HG02678 (cell line): ENCODE measurements around the gene CEMIP2.

ENCODE experiments used
- ATAC-seq: cut with Tn5 transposase; IDR thresholded peaks from one replicate; pipeline ENCODE4 v1.9.1; 2021; ENCODE audit warnings: mild to moderate bottlenecking, moderate library complexity; ENCODE audit not compliant: unreplicated experiment

The CEMIP2 gene

DNA sequence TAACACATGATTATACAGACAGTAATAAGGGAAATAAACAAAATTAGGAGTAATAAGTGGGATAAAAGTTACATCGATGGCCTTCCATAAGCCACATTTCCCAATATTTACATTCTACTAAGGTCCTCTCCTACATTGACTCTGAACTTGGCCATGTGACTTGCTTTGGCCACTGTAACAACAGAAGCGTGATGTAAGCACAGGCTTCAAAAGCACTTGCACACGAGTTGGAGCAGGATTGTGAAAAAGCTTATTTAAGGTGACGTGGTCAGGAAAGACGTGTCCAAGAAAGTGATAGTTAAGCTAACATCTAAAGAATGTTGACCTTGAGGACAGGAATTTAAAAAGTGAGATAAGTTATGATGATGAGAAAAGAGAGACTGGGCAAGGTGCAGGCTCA, 9.8 kb upstream of the CEMIP2 start:
- no peak for ATAC-seq

DNA sequence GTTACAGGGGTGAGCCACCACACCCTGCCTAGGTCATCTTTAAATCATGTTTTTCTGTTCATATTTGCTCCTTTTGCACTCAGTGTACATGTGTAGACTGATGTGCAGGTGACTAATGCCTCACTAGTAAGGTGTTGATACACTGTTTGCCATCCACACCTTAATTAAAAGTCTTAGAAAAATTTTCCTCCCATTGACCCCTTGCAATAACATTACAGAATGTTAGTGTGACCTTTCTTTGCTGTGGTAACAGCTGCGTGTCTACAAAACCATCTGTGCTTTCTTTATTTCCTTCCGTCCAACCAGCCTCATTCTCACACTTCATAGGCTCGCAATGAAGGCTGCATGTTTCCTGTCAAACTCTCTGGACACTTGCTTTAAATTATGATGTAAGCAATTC, 6.6 kb upstream of the CEMIP2 start:
- ATAC-seq, result peak; percentile 89

DNA sequence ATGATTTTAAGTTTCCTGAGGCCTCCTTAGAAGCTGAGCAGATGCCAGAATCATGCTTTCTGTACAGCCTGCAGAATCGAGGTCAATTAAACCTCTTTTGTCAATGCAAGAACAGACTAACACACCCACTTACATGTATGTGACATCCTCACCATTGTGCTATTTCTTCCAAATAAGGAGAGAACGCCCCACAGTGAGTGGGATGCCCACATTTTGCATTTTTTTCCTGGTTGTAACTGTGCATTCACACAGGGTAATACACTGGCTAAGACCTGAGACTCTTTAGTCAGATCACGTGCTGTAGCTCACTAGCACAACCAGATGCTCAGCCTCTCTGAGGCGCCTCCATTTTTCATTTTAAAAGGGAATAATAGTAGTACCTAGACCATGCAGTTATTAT, 4.4 kb upstream of the CEMIP2 start:
- ATAC-seq, result no peak

DNA sequence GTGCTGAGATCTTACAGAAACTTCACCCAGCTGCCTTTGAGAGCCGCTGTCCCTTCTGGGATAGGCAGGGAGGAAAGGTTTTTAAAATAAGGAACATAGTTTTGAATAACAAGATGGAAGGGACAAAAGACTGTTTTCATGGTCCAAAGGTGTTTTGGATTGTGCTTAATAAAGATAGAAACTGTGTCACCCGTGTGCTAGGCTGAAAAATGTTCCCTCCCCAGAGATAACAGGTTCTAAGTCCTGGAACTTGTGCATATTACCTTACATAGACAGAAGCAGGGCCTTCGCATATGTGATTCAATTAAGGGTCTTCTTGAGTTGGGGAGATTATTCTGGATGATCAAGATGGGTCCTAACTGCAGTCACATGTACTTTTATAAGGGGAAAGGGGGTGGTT, 1.9 kb upstream of the CEMIP2 start:
- no peak for ATAC-seq

DNA sequence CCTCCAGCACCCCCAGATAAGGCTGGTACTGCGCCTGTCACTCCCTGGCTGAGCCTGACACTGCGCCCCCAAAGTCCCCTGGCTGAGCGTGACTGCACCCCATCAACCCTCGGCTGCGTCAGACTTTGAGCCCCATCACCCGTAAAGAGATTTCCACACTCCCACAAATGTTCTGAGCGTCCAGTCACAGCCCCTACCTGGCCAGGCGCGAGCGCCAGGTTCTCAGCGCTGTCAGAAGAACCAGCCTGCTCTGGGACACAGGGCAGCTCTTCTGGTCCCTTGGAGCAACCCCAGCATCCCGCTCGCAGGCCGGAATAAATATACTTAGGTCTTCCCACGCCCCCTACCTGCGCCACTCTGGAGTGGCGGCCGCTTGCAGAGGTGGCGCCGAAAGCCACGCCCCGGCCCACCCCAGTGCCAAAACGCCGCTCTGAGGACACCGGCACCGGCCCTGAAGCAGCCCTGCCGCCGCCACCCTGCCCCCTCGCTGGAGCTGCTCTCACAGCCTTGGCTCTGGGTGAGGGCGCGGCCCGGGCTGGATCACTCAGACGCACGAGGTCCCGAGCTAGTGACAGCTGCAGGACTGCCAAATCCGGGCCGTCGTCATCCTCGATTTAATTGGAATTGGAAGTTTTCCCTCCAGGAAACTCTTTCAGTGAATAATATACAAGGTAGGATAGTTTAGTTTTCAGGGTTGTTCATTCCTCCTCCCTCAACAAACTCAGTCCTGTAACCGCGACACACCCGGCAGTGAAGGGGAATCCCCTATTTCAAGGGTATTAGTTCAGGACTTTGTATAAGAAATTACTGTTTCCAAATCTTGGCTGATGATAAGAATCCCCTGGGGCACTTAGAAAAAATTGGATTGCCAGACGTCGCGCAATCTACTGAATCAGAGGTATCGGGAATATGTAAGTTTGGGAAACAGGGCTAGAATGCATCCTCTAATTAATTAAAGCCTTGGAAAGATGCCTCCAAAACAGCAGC, 1.2 kb upstream of the CEMIP2 start:
- peak; percentile 37 for ATAC-seq

- no peak for ATAC-seq
These were observed 464 bp downstream of the CEMIP2 start for GRCh38 chr9:71767776-71768321.

GRCh38 chr9:71767163-71767775, 1.0 kb downstream of the CEMIP2 start:
- ATAC-seq, result no peak

DNA sequence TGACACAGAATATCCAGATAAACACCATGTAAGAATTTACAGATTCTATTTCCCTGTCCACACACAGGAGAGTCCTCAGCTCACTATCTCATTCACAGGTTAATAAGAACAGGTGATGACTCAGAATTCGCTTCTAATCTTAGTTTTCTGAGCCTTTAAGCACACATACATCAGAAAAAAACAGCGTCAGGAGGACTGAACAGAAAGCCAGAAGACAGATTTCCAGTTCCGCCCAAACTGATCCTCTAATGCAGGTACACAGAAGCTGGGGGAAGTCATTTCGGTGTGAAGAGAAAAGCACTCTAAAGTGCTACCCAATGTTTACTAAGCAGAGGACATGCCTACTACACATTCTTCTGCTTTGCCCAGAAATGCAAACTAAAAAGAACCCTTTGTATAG, 1.6 kb downstream of the CEMIP2 start:
- peak; percentile 23 for ATAC-seq

DNA sequence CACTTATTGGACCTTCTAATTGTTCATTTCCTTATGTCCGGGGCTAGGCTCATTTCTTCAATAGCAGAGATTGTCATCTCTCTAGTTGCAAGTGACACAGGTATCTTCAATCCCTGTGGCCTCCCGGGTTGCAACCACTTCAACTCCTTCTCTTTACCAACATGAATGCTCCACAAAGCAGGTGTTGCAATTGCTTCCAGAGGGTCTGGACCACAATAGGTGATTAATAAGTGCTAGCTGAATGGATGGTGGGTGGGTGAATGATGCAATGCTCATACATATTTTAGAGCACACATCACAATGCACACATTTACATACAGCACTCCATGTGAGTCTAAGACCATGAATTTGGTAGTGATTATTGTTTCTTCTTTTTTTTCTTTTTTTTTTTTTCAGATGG, 2.6 kb downstream of the CEMIP2 start:
- no peak for ATAC-seq

- ATAC-seq, result no peak
These were observed 3.4 kb downstream of the CEMIP2 start for GRCh38 chr9:71764891-71765290.

DNA sequence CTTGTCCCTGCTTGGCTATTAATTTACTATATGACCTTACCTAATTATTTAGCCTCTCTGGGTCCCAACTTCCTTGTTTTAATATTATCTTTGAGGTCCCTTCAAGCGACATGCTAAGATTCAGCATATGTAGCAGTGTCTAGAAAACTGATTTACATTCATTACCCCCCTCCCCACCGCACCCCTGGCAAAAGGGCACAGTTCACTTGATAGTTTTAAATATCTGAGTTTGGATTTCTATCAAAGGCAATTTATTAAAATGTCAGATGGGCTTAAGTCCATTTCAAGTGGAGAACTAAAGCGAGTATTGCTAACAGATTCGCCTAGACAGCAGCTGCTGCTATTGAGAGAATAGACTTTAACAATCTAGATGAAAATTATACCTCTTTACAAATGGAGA, 3.9 kb downstream of the CEMIP2 start:
- ATAC-seq, result no peak

GRCh38 chr9:71763832-71764231, 4.5 kb downstream of the CEMIP2 start:
- no peak for ATAC-seq

DNA sequence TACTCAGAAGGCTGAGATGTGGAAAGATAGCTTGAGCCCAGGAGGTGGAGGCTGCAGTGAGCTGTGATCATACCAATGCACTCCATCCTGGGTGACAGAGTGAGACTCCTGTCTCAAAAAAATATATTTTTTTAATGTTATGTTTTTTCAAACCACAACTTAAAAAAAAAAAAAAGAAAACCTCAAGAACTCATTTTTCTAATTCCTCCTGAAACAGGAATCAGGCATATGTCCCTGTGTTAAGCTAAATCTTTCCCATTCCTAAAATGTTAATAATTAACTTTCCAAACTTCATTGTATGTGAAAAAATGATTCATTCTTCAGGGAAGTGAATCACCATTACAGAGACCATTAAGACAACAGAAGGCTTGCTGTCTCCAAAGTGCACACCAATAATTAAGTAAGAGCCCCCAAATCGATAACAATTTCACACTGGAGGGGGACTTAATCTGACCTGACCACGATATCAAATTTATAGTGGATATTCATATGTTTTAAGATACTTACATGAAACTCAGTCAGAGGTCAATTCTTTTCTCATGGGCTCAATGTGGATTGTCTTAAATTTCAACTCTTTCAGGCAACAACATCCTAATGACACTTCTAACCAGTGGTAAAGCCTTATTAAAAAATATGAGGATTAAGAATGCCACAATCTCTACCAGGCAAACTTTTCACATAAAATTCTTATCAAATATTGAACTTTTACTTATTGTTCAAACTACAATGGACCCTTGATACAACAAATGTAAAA, 5.2 kb downstream of the CEMIP2 start:
- no peak for ATAC-seq

DNA sequence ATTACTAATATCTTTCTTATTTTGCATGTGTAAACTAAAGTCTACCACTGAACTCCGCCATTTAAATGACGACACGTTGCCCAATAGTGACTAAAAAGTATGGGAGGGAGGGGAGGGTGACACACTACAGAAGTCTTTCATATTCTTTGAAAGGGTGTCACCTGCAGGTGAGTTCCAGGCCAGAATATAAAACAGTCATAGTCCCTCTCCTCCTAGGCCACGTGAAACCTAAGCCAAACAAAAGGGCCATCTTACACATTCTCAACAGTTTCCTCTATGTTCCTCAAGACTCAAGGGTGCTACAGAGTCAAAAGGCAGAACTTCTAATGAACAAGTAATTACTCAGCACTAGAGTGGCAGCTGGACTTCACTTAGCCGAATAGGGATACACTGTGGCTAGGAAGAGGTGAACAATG, 6.4 kb downstream of the CEMIP2 start:
- no peak for ATAC-seq

DNA sequence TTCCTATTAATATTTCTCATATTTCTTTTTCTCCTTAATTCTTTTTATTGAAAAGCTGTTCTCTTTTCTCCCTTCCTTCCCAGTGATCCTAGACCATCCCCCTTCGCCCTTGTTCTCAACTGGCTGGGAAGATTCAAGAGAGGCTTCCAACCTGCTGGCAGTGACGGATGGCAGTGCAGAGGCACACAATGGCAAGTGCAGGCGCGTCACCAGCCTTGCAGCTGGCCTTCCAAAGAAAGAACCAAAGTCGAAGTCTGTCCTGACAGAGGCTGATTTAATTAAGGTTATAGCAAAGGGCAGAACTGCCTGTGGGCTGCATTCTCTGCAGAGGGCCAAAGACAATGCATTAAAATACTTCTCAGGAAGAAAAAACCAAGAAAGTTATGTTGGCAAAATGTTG, 7.4 kb downstream of the CEMIP2 start:
- no peak for ATAC-seq

- no peak for ATAC-seq
These were observed 9.5 kb downstream of the CEMIP2 start for GRCh38 chr9:71758785-71759184.

GRCh38 chr9:71758277-71758676, 10.0 kb downstream of the CEMIP2 start:
- no peak for ATAC-seq

DNA sequence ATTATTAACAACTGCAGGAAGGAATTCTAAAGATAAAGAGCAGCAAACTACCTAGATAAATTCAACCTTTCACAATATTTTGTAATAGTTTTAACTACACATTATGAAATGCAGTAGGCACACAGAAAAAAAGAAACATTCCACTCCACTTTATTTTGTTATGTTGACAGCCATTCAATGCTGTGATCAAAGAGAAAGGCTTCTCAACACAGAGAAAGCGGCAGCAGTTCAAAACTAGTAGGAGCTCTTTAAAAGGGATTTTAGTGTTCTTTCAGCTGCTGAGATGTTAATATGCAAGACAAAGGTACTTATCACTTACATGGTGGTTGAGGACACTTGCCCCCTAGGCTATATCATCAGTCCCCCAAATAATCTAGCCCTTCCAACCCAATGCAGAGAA, 11.6 kb downstream of the CEMIP2 start:
- ATAC-seq, result no peak

DNA sequence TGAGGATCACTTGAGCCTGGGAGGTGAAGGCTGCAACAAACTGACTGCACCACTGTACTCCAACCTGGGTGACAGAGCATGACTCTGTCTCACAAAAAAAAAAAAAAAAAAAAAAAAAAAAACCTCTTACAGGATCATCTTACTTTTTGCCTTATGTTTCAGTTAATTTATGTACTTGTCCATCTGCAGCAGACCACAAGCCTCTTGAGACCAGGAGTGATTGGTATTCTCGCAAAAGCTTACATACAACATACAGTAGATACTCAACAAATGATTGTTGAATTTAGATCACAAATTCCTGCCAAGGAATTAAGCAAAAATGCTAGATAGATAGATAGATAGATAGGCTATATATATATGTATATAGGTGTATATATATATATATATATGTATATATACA, 12.4 kb downstream of the CEMIP2 start:
- no peak for ATAC-seq

DNA sequence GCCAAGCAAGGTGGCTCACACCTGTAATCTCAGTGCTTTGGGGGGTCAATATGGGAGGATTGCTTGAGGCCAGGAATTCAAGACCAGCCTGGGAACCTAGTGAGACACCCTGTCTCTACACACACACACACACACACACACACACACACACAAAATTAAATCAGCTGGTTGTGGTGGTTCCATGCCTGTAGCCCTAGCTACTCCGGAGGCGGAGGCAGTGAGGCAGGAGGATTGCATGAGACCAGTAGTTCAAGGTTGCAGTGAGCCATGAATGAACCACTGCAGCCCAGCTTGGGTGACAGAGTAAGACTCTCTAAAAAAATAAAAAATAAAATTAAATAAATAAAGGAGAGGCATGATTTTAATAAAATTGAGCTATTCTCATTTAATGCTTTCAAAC, 13.1 kb downstream of the CEMIP2 start:
- ATAC-seq, result no peak

- ATAC-seq, result no peak
These were observed 14.2 kb downstream of the CEMIP2 start for GRCh38 chr9:71754151-71754550.
